ENCODE data around the gene VENTX.

GRCh38 chr10:133224076-133224475 lies 13.6 kb upstream of the VENTX start:
- TF ChIP-seq POLR2A (IDR thresholded peaks at IDR 0.05; ENCODE audit: low read depth, low read length) (no peak), POLR2AphosphoS5 (IDR thresholded peaks at IDR 0.05; ENCODE audit: low read depth, low read length) (no peak), TAF1 (IDR thresholded peaks at IDR 0.05; ENCODE audit: borderline replicate concordance, low read depth, low read length) (no peak)
